Measurements from ENCODE around the gene PLPP7. TPM values are rescaled to one million over a fixed set of nuclear protein-coding genes. Genes with fewer than 3 reads are reported as not detected.
"Not testable (repeated sequence)": the region's sequence is repeated elsewhere in the genome, so short reads cannot be mapped to it uniquely, and the experiment has no call there.

Gene PLPP7
- 0.50 and 3.1 TPM in 2 replicates for total RNA-seq (ENCODE audit: low replicate concordance)
- long read RNA-seq, partial matches to known transcripts = 1 of 1 reads
- long read RNA-seq, other reads (novel, unspliced or antisense) = 0 of 1 reads

- H3K27ac Mint-ChIP-seq = no peak within 1 kb of the TSS
- H3K4me3 Mint-ChIP-seq = no peak within 1 kb of the TSS
- peaks cover 6% of the 10 kb centered on the region for H3K4me1 Mint-ChIP-seq (ENCODE audit: unreplicated experiment)
- H3K27me3 Mint-ChIP-seq = peaks cover 3% of the 10 kb centered on the region
- no peak for TF ChIP-seq CTCF (conservative IDR thresholded peaks at IDR 0.05)
- H3K36me3 Mint-ChIP-seq = no peaks in the 10 kb centered on the region
- DNase-seq (ENCODE audit: extremely low spot score, unreplicated experiment) = no peak
- no peaks in the 10 kb centered on the region for H3K9me3 Mint-ChIP-seq
Observed at GRCh38 chr9:131289301-131290035, at the start of gene PLPP7. TSS of gene PLPP7 (plus strand) at chr9:131289723. CDS start at chr9:131289998, 275 bp downstream.

GRCh38 chr9:131240047-131240921 lies 49.2 kb upstream of the PLPP7 start:
- Mint-ChIP-seq H3K27me3 (no peaks in the 10 kb centered on the region), H3K9me3 (no peaks in the 10 kb centered on the region), H3K27ac (no peak overlapping the region), H3K4me3 (no peak overlapping the region), H3K4me1 (ENCODE audit: unreplicated experiment) (peaks cover 20% of the 10 kb centered on the region), H3K36me3 (no peaks in the 10 kb centered on the region)
- DNase-seq (ENCODE audit: extremely low spot score, unreplicated experiment) = no peak
- no peak for TF ChIP-seq CTCF (conservative IDR thresholded peaks at IDR 0.05)

GRCh38 chr9:131244331-131244730 lies 45.2 kb upstream of the PLPP7 start:
- not testable (repeated sequence) for H3K36me3 Mint-ChIP-seq; H3K4me1 Mint-ChIP-seq (ENCODE audit: unreplicated experiment); H3K4me3 Mint-ChIP-seq; H3K27ac Mint-ChIP-seq; H3K9me3 Mint-ChIP-seq; DNase-seq (ENCODE audit: extremely low spot score, unreplicated experiment); H3K27me3 Mint-ChIP-seq

- Mint-ChIP-seq H3K36me3 (no peaks in the 10 kb centered on the region), H3K4me1 (ENCODE audit: unreplicated experiment) (no peaks in the 10 kb centered on the region), H3K27ac (no peak overlapping the region), H3K27me3 (no peaks in the 10 kb centered on the region), H3K9me3 (no peaks in the 10 kb centered on the region), H3K4me3 (no peak overlapping the region)
- TF ChIP-seq CTCF (conservative IDR thresholded peaks at IDR 0.05) = no peak
- no peak for DNase-seq (ENCODE audit: extremely low spot score, unreplicated experiment)
Observed at GRCh38 chr9:131246618-131247017, 42.9 kb upstream of the PLPP7 start.

GRCh38 chr9:131252120-131252519 lies 37.4 kb upstream of the PLPP7 start:
- TF ChIP-seq CTCF (conservative IDR thresholded peaks at IDR 0.05) = no peak
- H3K4me1 Mint-ChIP-seq (ENCODE audit: unreplicated experiment) = no peaks in the 10 kb centered on the region
- no peaks in the 10 kb centered on the region for H3K36me3 Mint-ChIP-seq

More at GRCh38 chr9:131252120-131252519, 37.4 kb upstream of the PLPP7 start:
- H3K9me3 Mint-ChIP-seq = no peaks in the 10 kb centered on the region
- no peak for DNase-seq (ENCODE audit: extremely low spot score, unreplicated experiment)
- no peaks in the 10 kb centered on the region for H3K27me3 Mint-ChIP-seq
- H3K27ac Mint-ChIP-seq = no peak overlapping the region
- no peak overlapping the region for H3K4me3 Mint-ChIP-seq

Measured in type B pancreatic cell (in vitro differentiated cells).